Large intestine (tissue), 3 donors: ENCODE data around the gene CR1. TPM values are rescaled to one million over a fixed set of nuclear protein-coding genes. Genes with fewer than 3 reads are reported as not detected.
A peak's percentile ranks its signal among the peaks of the same experiment; 100 is the strongest.
"Not testable (repeated sequence)": the region's sequence is repeated elsewhere in the genome, so short reads cannot be mapped to it uniquely, and the experiment has no call there.

Experiments
- DNase-seq, 2 donors: peaks; one replicate each; pipeline versions ENCODE4 v3.0.0 to v3.0.0-alpha.2; 2013
- H3K27ac ChIP-seq: one replicate; pipeline ENCODE4 v1.5.1; 2013; ENCODE audit warnings: low read length
- H3K27me3 ChIP-seq: 2 replicates; pipeline ENCODE4 v1.6.1; 2013; ENCODE audit warnings: low read length; ENCODE audit not compliant: control insufficient read depth, insufficient read depth
- H3K36me3 ChIP-seq: 2 replicates; pipeline ENCODE4 v1.6.1; 2013; ENCODE audit warnings: low read length; ENCODE audit not compliant: control insufficient read depth, insufficient read depth
- H3K4me1 ChIP-seq: one replicate; pipeline ENCODE4 v1.6.1; 2013; ENCODE audit warnings: low read length; ENCODE audit not compliant: control insufficient read depth, insufficient read depth
- H3K4me3 ChIP-seq: one replicate; pipeline ENCODE4 v1.5.1; 2013; ENCODE audit warnings: low read length
- H3K9me3 ChIP-seq: one replicate; pipeline ENCODE4 v1.6.1; 2013; ENCODE audit warnings: mild to moderate bottlenecking, low read depth, low read length, moderate library complexity; ENCODE audit not compliant: control insufficient read depth
- WGBS: methylation state at CpG from one replicate; pipeline ENCODE4 v1.1.5; 2013; ENCODE audit warnings: low lambda C conversion rate; ENCODE audit not compliant: insufficient coverage; 5-methylcytosine and 5-hydroxymethylcytosine counted together
- polyA plus RNA-seq: library from polyadenylated mRNA; unstranded; fragments of 120-200 nt; gene quantifications from one replicate; pipeline ENCODE4 v1.2.1, GENCODE V29; 2013

CR1 gene
- polyA plus RNA-seq, 1 donor: 0.66 TPM

DNA sequence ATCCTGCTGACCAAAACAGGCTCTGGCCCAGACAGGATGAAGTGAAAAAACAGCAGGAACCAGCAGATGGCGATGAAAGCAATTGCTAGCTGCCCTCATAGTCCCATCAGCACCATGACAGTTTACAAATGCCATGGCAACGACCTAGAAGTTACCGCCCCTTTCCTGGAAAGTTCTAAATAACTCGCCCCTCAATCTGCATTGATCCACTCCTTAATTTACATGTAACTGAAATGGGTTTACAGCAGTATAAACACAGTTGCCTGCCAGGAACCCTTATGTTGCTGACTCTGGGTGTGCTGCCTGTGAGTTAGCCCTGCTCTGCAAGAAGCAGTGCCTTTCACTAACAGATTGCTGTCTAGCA lies 83.5 kb downstream of the CR1 start:
- no peaks in the 10 kb centered on the region for H3K9me3 ChIP-seq
- DNase-seq: peak; percentile 20 to 30
- WGBS: no CpG with 5 or more reads among the region's 4 CpGs

DNA sequence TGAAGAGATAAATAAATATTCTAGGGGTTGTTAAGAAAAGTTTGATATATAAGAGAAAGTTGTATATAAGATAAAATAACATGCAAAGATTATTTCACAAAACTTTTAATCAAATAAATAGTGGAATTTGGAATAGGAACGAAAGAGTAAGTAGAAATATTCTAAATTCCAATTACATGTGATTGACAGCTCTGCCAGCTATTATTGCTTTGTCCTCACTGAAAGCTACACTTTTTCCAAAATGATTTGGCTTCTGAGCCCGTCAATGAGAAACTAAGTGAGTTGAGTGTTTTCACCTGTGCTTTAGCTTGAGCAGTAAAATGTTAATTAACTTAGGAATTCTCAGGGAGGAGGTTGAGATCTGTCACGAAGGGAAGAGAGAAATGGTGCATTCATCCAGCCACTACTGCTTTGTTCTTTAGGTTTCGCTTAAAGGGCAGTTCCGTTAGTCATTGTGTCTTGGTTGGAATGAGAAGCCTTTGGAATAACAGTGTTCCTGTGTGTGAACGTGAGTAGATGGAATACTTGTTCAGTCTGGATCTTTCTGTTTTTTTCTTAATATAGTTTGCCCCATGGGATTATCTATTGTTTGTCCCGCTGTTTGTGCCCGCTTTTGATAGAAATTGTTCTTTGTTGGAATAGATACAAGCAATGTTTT lies 85.7 kb downstream of the CR1 start:
- Histone ChIP-seq H3K9me3 (no peaks in the 10 kb centered on the region), H3K27me3 (peaks cover 3% of the 10 kb centered on the region), H3K36me3 (no peaks in the 10 kb centered on the region), H3K4me3 (no peak overlapping the region), H3K4me1 (no peaks in the 10 kb centered on the region), H3K27ac (no peak overlapping the region)
- WGBS: 70% methylated on average over 4 of the region's 8 CpGs
- no peak for DNase-seq

More for the DNA sequence above, 83.5 kb downstream of the CR1 start:
- H3K4me1 ChIP-seq: no peaks in the 10 kb centered on the region
- H3K27me3 ChIP-seq: peaks cover 3% of the 10 kb centered on the region
- H3K27ac ChIP-seq: no peak overlapping the region
- no peak overlapping the region for H3K4me3 ChIP-seq
- no peaks in the 10 kb centered on the region for H3K36me3 ChIP-seq

DNA sequence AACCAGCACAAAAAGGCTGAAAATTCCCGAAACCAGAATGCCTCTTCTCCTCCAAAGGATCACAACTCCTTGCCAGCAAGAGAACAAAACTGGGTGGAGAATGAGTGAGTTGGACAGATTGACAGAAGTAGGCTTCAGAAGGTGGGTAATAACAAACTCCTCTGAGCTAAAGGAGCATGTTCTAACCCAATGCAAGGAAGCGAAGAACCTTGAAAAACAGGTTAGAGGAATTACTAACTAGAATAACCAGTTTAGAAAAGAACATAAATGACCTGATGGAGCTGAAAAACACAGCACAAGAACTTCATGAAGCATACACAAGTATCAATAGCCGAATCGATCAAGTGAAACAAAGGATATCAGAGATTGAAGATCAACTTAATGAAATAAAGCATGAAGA lies 93.5 kb downstream of the CR1 start:
- H3K9me3 ChIP-seq, H3K27me3 ChIP-seq, H3K27ac ChIP-seq, H3K4me1 ChIP-seq, DNase-seq, H3K4me3 ChIP-seq, H3K36me3 ChIP-seq: not testable (repeated sequence)
- WGBS: 100% methylated on average over 3 of the region's 4 CpGs

DNA sequence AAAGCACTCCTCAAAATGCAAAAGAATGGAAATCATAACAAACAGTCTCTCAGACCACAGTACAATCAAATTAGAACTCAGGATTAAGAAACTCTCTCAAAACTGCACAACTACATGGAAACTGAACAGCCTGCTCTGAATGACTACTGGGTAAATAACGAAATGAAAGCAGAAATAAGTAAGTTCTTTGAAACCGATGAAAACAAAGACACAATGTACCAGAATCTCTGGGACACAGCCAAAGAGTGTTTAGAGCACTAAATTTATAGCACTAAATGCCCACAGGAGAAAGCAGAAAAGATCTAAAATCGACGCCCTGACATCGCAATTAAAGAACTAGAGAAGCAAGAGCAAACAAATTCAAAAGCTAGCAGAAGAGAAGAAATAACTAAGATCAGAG lies 95.2 kb downstream of the CR1 start:
- H3K27me3 ChIP-seq, DNase-seq, H3K36me3 ChIP-seq, H3K27ac ChIP-seq, H3K9me3 ChIP-seq, H3K4me3 ChIP-seq, H3K4me1 ChIP-seq: not testable (repeated sequence)
- 93% methylated on average over 3 of the region's 5 CpGs for WGBS

DNA sequence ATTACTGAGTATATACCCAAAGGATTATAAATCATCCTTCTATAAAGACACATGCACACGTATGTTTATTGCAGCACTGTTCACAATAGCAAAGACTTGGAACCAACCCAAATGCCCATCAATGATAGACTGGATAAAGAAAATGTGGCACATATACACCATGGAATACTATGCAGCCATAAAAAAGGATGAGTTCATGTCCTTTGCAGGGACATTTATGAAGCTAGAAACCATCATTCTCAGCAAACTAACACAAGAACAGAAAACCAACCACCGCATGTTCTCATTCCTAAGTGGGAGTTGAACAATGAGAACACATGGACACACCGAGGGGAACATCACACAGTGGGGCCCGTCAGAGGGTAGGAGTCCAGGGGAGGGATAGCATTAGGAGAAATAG lies 98.1 kb downstream of the CR1 start:
- no CpG with 5 or more reads among the region's 4 CpGs for WGBS

DNA sequence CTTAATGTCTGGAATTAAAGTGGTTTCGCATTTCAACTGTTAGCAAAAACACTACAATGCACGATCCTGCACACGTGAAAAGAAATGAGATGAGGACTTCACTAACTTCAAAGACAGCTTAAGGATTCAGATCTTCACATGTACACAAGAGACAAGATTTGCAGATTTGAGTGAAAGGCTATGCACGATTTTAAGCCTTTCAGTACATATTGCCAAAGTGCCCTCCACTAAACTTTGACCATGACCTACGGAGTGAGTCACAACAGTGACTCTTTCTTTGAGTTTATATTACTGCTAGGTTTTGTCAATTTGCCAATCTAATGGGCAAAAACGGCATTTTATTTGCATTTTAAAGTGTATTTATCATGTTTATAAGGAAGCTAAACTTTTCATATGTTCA lies 107.8 kb downstream of the CR1 start:
- Histone ChIP-seq H3K4me3 (no peak overlapping the region), H3K27ac (no peak overlapping the region), H3K9me3 (no peaks in the 10 kb centered on the region), H3K27me3 (peaks cover 4% of the 10 kb centered on the region), H3K36me3 (no peaks in the 10 kb centered on the region), H3K4me1 (no peaks in the 10 kb centered on the region)
- DNase-seq: no peak
- WGBS: 22% methylated on average over 3 of the region's 6 CpGs

More for the DNA sequence above, 98.1 kb downstream of the CR1 start:
- H3K4me3 ChIP-seq, DNase-seq, H3K9me3 ChIP-seq, H3K27me3 ChIP-seq, H3K27ac ChIP-seq, H3K36me3 ChIP-seq, H3K4me1 ChIP-seq: not testable (repeated sequence)

DNA sequence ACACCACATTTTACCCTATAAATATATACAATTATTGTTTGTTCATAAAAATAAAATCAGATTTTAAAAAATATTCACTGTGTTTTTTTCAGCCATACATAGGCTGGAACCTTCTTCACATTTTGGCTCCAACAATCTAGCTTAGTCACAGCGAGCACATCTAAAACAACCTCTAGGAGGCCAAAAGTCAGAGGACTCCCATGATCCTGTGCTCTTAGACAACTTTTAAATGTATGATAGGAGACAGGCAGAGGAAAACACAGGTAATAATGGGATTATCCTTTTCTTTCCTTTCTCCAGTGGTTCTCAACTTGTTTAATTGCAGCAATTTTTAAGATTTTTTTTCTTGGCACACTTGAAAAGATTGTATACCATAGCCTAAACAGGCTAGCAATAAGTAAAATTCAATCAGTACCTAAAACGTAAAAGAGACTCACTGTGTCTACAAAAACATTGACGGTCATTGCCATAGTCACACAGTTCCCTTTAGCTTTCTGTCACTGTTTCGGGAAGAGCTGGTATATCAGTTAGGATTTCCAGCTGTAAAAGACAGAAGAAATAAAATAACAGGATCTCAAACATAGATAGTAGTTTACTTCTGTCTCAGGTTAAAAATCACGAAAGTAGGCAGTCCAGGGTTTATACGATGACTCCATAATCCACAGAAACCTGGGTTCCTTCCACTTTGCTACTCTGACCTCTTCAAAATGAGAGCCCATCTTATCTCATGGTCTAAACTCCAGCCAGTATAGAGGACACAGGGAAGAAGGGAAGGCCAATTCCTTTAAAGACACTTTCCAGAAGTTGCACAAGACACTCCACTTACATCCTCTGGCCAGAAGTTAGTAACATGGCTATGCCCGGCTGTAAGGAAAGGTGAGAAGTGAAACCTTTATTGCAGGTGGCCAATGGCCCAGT lies 109.7 kb downstream of the CR1 start:
- no peaks in the 10 kb centered on the region for H3K9me3 ChIP-seq
- no peak overlapping the region for H3K4me3 ChIP-seq
- no peak overlapping the region for H3K27ac ChIP-seq
- no peaks in the 10 kb centered on the region for H3K36me3 ChIP-seq
- no peaks in the 10 kb centered on the region for H3K4me1 ChIP-seq
- WGBS: 100% methylated on average over 2 of the region's 7 CpGs
- DNase-seq: no peak
- peaks cover 4% of the 10 kb centered on the region for H3K27me3 ChIP-seq

DNA sequence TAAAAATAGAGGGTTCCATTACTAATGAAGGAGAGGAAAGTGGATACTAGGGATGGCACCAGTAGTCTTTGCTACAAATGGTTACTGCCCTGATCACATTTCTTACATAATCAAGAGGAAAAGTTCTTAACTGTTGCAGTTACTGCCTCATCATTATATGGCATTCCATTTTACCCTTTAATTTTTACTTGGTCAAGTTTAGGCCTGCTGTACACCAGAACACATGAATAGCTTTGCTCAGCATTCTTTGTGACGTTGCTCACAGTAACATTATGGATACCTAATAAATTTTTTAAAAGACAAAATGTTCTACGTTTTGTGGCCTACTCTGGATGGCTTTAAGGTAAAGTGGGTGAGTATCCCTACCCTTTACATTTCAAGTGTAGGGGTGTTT lies 110.4 kb downstream of the CR1 start:
- H3K4me3 ChIP-seq: no peak overlapping the region
- WGBS: no CpG with 5 or more reads among the region's 2 CpGs

DNA sequence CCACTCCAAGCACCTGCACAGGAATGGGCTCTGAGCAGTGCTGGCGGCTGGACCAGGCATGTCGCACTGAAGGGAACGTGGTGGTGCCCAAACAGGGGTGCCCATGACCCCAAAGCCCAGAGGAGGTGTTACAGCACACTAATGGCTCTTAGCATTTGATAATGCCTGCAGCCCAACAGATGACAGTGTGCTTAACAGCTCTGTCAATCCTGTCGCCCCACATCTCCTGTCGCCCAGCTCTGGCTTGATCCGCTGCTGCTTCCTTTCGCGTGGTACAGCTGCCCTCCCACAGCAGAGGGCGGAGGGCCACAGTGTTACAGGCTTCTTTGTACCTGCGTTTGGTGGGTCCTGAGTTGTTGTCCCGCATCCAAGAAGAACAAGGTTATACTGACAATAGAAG lies 116.8 kb downstream of the CR1 start:
- peaks cover 6% of the 10 kb centered on the region for H3K9me3 ChIP-seq
- WGBS: no CpG with 5 or more reads among the region's 11 CpGs
- no peak overlapping the region for H3K27ac ChIP-seq
- no peak for DNase-seq
- H3K36me3 ChIP-seq: no peaks in the 10 kb centered on the region
- no peaks in the 10 kb centered on the region for H3K27me3 ChIP-seq
- no peaks in the 10 kb centered on the region for H3K4me1 ChIP-seq
- H3K4me3 ChIP-seq: no peak overlapping the region

More for the DNA sequence above, 110.4 kb downstream of the CR1 start:
- Histone ChIP-seq H3K4me1 (no peaks in the 10 kb centered on the region), H3K27me3 (peaks cover 4% of the 10 kb centered on the region), H3K36me3 (no peaks in the 10 kb centered on the region), H3K9me3 (no peaks in the 10 kb centered on the region), H3K27ac (no peak overlapping the region)
- DNase-seq: no peak

DNA sequence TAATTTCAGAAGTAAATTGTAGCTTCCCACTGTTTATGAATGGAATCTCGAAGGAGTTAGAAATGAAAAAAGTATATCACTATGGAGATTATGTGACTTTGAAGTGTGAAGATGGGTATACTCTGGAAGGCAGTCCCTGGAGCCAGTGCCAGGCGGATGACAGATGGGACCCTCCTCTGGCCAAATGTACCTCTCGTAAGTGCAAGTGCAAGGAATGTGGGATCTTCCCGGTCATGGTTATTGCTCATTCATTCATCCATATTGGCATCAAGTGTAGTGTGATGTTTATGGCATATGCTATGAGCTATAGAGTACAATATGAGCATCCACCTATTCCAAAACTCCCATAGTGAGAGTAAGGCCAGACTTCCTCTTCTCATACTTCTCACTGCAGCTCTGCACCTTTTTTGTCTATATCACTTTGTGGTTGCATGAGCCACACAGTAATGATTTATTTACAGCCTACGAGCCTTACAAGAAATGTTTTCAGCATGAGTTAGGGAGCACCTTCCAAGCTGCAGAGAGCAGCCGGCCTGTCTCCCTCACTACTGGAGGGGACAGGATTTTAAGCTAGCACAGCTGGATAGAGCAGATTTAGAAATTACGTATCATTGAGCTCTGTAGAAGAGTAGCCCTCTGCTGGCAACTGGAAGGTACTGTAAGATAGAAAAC lies 124.0 kb downstream of the CR1 start:
- Histone ChIP-seq H3K27me3 (no peaks in the 10 kb centered on the region), H3K27ac (no peak overlapping the region), H3K9me3 (no peaks in the 10 kb centered on the region), H3K4me1 (no peaks in the 10 kb centered on the region), H3K36me3 (no peaks in the 10 kb centered on the region), H3K4me3 (no peak overlapping the region)
- DNase-seq: peak; percentile 18 to 48
- no CpG with 5 or more reads among the region's 7 CpGs for WGBS
